NT2/D1 (cell line): ENCODE results near the gene MYH15.

Source experiments
- DNase-seq: peaks from one replicate; pipeline ENCODE4 v3.0.0-alpha.2; 2011; ENCODE audit warnings: low read depth, low spot score
- H3K27me3 ChIP-seq: 2 replicates; pipeline ENCODE4 v1.6.0; 2011; ENCODE audit warnings: mild to moderate bottlenecking; ENCODE audit not compliant: insufficient read length, insufficient read depth
- H3K36me3 ChIP-seq: 2 replicates; pipeline ENCODE4 v1.6.1; 2011; ENCODE audit warnings: mild to moderate bottlenecking, low read length, mixed read lengths; ENCODE audit not compliant: insufficient read depth, insufficient read length
- H3K4me1 ChIP-seq: 2 replicates; pipeline ENCODE4 v1.5.1; 2011; ENCODE audit not compliant: insufficient read depth, insufficient read length
- H3K4me3 ChIP-seq: 2 replicates; pipeline ENCODE4 v1.5.1; 2011; ENCODE audit warnings: low read depth; ENCODE audit not compliant: insufficient read length
- H3K9ac ChIP-seq: 2 replicates; pipeline ENCODE4 v1.6.0; 2011; ENCODE audit warnings: low read depth; ENCODE audit not compliant: insufficient read length
- H3K9me3 ChIP-seq: 2 replicates; pipeline ENCODE4 v1.5.1; 2011; ENCODE audit warnings: mild to moderate bottlenecking, low read length; ENCODE audit not compliant: insufficient read depth
- SUZ12 ChIP-seq: IDR thresholded peaks from 2 replicates; pipeline ENCODE4 v1.6.1; 2011; ENCODE audit not compliant: insufficient read length, insufficient read depth; ENCODE audit errors: extremely low read depth
- YY1 ChIP-seq: IDR thresholded peaks from 2 replicates; pipeline ENCODE4 v1.6.1; 2011; ENCODE audit not compliant: insufficient read length, insufficient read depth
- ZNF274 ChIP-seq: IDR thresholded peaks from 2 replicates; pipeline ENCODE4 v1.6.1; 2011; ENCODE audit warnings: mild to moderate bottlenecking, low read depth, low read length

MYH15 gene

DNA sequence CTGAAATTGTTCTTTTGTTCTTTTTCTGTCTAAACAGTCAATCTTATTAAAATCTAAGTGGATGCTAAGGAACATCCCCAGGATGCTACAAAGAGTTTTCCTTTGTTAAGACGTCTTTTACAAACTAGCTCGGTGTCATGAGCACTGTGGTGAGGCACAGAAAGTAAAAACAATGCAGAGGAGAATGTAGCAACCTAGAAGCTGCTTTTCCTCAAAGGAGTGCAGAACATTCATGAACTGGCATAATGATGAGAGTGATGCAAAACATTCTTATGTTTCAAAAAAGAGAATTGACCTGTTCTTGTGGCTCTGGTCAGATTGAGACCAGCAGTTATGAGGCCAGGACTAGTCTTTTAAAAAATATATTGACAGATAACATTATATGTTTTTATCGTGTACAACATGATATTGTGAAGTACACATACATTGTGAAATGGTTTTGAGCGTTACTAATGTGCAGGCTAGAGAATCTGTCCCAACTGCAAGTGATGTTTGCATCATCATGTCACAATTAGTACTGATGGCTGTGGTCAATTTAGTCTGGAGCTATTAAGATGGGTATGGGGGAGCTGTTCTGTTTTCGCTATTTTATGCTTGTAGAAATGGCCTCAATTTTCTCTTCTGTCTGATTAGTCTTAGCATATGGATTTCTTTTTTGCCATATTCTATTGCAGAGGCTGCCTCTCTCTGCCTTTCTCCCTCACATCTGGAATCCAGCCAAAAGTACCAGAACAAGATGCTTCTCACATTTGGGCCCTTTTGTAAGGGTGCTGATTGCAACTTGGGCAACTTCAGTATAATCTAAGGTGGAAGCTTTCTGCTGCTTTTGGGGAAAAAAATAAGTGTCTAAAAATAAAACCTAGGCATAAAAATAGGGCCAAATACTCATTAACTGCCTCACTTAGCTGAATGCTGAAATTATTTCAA lies 163.8 kb downstream of the MYH15 start:
- Histone ChIP-seq H3K9me3 (no peaks in the 10 kb centered on the region), H3K36me3 (no peaks in the 10 kb centered on the region), H3K4me1 (no peaks in the 10 kb centered on the region), H3K4me3 (no peak overlapping the region), H3K27me3 (no peaks in the 10 kb centered on the region), H3K9ac (no peak overlapping the region)
- TF ChIP-seq YY1 (no peak), ZNF274 (no peak), SUZ12 (no peak)
- DNase-seq: no peak

- Histone ChIP-seq H3K27me3 (no peaks in the 10 kb centered on the region), H3K36me3 (no peaks in the 10 kb centered on the region), H3K4me1 (no peaks in the 10 kb centered on the region), H3K9me3 (no peaks in the 10 kb centered on the region), H3K4me3 (no peak overlapping the region), H3K9ac (no peak overlapping the region)
- no peak for DNase-seq
- TF ChIP-seq SUZ12 (no peak), YY1 (no peak), ZNF274 (no peak)
These were observed 164.7 kb downstream of the MYH15 start for GRCh38 chr3:108345492-108346205.

DNA sequence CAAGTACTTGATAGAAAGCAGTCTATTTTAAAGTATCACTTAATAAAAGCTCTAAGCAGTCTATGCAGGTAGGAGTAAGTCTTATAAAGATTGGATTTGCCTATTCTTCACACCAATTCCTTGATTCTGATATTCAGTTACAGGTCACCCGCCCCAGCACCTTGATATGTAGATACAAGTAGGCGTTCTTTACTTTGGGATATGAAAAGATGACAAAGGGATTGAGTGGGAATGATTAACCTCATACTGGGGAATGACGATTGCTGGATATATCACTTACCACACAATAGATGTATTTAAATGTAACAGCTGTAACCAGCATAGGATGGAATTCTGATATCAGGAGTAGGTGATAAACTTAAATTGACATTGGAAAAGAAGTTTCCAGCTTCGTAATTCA lies 166.9 kb downstream of the MYH15 start:
- DNase-seq: no peak
- TF ChIP-seq SUZ12 (no peak), YY1 (no peak), ZNF274 (no peak)
- H3K9me3 ChIP-seq: no peaks in the 10 kb centered on the region

GRCh38 chr3:108342837-108343486 lies 167.4 kb downstream of the MYH15 start:
- no peak for DNase-seq
- Histone ChIP-seq H3K9ac (no peak overlapping the region), H3K4me3 (no peak overlapping the region), H3K27me3 (no peaks in the 10 kb centered on the region), H3K4me1 (no peaks in the 10 kb centered on the region), H3K36me3 (no peaks in the 10 kb centered on the region), H3K9me3 (no peaks in the 10 kb centered on the region)
- no peak for TF ChIP-seq SUZ12
- TF ChIP-seq ZNF274: no peak

More for the DNA sequence above, 166.9 kb downstream of the MYH15 start:
- Histone ChIP-seq H3K4me1 (no peaks in the 10 kb centered on the region), H3K36me3 (no peaks in the 10 kb centered on the region), H3K9ac (no peak overlapping the region), H3K27me3 (no peaks in the 10 kb centered on the region), H3K4me3 (no peak overlapping the region)

GRCh38 chr3:108341911-108342310 lies 168.5 kb downstream of the MYH15 start:
- H3K36me3 ChIP-seq: no peaks in the 10 kb centered on the region
- no peaks in the 10 kb centered on the region for H3K4me1 ChIP-seq
- H3K4me3 ChIP-seq: no peak overlapping the region
- H3K9ac ChIP-seq: no peak overlapping the region
- no peak for DNase-seq
- TF ChIP-seq YY1 (no peak), ZNF274 (no peak), SUZ12 (no peak)
- no peaks in the 10 kb centered on the region for H3K9me3 ChIP-seq
- H3K27me3 ChIP-seq: no peaks in the 10 kb centered on the region

DNA sequence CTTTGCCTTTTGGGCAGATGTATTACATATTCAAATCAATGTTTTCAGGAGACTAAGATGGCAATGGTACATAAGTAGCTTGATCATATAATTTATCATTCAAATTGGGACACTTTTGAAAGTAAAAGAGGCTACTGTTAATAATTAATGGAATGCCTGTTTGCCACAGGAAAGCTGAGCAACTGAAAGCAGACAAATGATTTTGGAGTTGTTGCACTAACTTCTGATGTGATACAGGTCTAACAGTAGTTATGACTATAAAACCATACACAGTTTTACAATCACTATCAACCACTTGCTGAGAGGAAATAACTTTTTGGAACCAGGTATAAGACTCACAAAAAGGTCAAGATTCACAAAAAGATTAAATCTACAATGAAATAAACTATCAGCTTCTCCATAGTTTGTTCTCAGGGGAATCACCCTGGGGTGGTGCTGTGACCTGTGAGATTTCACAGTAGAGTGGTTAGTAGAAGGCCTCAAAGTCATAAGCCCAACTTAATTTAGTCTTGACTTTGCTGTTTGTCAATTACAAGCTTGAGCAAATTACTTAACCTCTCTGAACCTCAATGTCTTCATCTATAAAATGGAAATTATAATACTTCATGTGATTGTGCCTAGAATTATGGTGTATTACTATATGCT lies 171.4 kb downstream of the MYH15 start:
- TF ChIP-seq YY1 (no peak), SUZ12 (no peak), ZNF274 (no peak)
- DNase-seq: no peak
- H3K27me3 ChIP-seq: no peaks in the 10 kb centered on the region

DNA sequence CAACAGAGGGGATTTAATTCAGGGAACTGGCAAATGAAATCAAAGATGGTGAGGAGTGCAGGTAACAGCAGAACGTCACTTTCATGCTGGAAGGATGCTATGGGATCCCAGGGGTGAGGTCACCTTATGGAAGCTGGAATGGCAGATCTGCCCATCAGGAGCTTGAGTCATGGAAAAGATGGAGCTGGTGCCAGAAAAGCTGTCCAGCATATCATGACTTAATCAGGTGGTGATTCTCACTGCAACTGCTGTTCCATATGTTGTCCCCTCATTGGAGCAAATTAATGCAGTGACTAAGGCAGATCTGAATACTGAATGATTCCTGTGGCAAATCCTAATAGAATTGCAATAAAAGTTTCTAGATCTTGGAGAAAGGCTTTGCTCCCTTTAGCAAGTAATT lies 175.7 kb downstream of the MYH15 start:
- no peaks in the 10 kb centered on the region for H3K27me3 ChIP-seq
- H3K9me3 ChIP-seq: no peaks in the 10 kb centered on the region
- H3K4me1 ChIP-seq: no peaks in the 10 kb centered on the region
- H3K4me3 ChIP-seq: no peak overlapping the region
- no peak for DNase-seq
- H3K36me3 ChIP-seq: no peaks in the 10 kb centered on the region
- TF ChIP-seq YY1 (no peak), SUZ12 (no peak), ZNF274 (no peak)
- no peak overlapping the region for H3K9ac ChIP-seq

More for the DNA sequence above, 171.4 kb downstream of the MYH15 start:
- no peak overlapping the region for H3K4me3 ChIP-seq
- no peak overlapping the region for H3K9ac ChIP-seq
- H3K9me3 ChIP-seq: no peaks in the 10 kb centered on the region
- H3K4me1 ChIP-seq: no peaks in the 10 kb centered on the region
- no peaks in the 10 kb centered on the region for H3K36me3 ChIP-seq
